HCT116 (cell line): Measurements from ENCODE around the gene OGFOD2. TPM values are rescaled to one million over a fixed set of nuclear protein-coding genes. Genes with fewer than 3 reads are reported as not detected.

Experiments used
- ATAC-seq: fragments of 200-7000 bp; cut with Tn5 transposase; 2 replicates; pipeline ENCODE4 v1.9.1; 2020; ENCODE audit warnings: mild to moderate bottlenecking, moderate library complexity
- BruUV-seq: library from RNA; stranded (reverse); fragments of 400-500 nt; replicated peaks from 2 replicates; lab custom pipeline; 2021; lab: Mats Ljungman, UMichigan
- CTCF ChIA-PET: fragments of 300-600 bp; sonication (Branson Sonifier 250); formaldehyde crosslinking; loops from one replicate; lab custom pipeline; 2021; ENCODE audit warnings: antibody characterized with exemption; lab: Charles Lee
- POLR2A ChIA-PET: fragments of 300-600, 350-600 bp; sonication (Branson Sonifier 250); formaldehyde crosslinking; loops from one replicate; lab custom pipeline; 2021; ENCODE audit warnings: antibody characterized with exemption; lab: Charles Lee
- RAD21 ChIA-PET, 2 experiments: fragments of 300-600 bp; sonication (Branson Sonifier 250); formaldehyde crosslinking; loops; one replicate each; lab custom pipeline; 2023; ENCODE audit warnings: low total read pairs in 2 of 2; ENCODE audit not compliant: uncharacterized antibody in 2 of 2, unreplicated experiment in 2 of 2, low non-redundant PET in 1 of 2; lab: Charles Lee
- DNase-seq: peaks from one replicate; pipeline ENCODE4 v3.0.0-alpha.2; 2010; ENCODE audit warnings: low read depth, low spot score
- H2AFZ ChIP-seq: fragments of 200-600 bp; shearing (Covaris generic), sonication (generic); 2 replicates; pipeline ENCODE4 v1.6.1; 2017; ENCODE audit warnings: low read depth, mixed run types, mixed read lengths, antibody characterized with exemption, low read length; ENCODE audit not compliant: poor library complexity, severe bottlenecking
- H3K27ac ChIP-seq: 2 replicates; pipeline ENCODE4 v1.5.1; 2012; ENCODE audit warnings: low read depth, low read length
- H3K27me3 ChIP-seq: fragments of 200-600 bp; sonication (generic); 2 replicates; pipeline ENCODE4 v1.6.1; 2016; ENCODE audit warnings: mixed run types, low read length, mixed read lengths; ENCODE audit not compliant: insufficient read depth
- H3K36me3 ChIP-seq, 2 experiments: fragments of 200-500 bp in 1 of 2; fragments of 200-600 bp in 1 of 2; sonication (Bioruptor generic) in 1 of 2; sonication (generic) in 1 of 2; 2 replicates each; pipeline versions ENCODE4 v1.5.1 to v1.6.1; 2014 to 2016; ENCODE audit warnings: low read length in 2 of 2, inconsistent platforms in 1 of 2, mixed read lengths in 1 of 2, mixed run types in 1 of 2; ENCODE audit not compliant: insufficient read depth in 2 of 2, control insufficient read depth in 1 of 2
- H3K4me1 ChIP-seq, 2 experiments: fragments of 200-600 bp in 1 of 2; sonication (generic) in 1 of 2; 2 replicates each; pipeline versions ENCODE4 v1.5.1 to v1.6.1; 2012 to 2017; ENCODE audit warnings: low read length in 2 of 2, inconsistent platforms in 1 of 2, mild to moderate bottlenecking in 1 of 2, mixed read lengths in 1 of 2, mixed run types in 1 of 2, moderate library complexity in 1 of 2; ENCODE audit not compliant: insufficient read depth in 2 of 2, control insufficient read depth in 1 of 2
- H3K4me2 ChIP-seq: fragments of 200-600 bp; sonication (generic); 2 replicates; pipeline ENCODE4 v1.6.1; 2017; ENCODE audit warnings: mixed run types, low read length, mixed read lengths
- H3K4me3 ChIP-seq, 2 experiments: fragments of 200-600 bp in 1 of 2; sonication (generic) in 1 of 2; replicated peaks in 1 of 2; 2 replicates each; pipeline ENCODE4 v1.5.1; 2011 to 2016; ENCODE audit warnings: low read length in 2 of 2, control low read depth in 1 of 2, low read depth in 1 of 2, mild to moderate bottlenecking in 1 of 2, mixed read lengths in 1 of 2, mixed run types in 1 of 2
- H3K79me2 ChIP-seq: fragments of 200-600 bp; sonication (generic); 2 replicates; pipeline ENCODE4 v1.6.1; 2017; ENCODE audit warnings: mild to moderate bottlenecking, mixed run types, low read length, moderate library complexity, mixed read lengths; ENCODE audit not compliant: insufficient read depth
- H3K9ac ChIP-seq: fragments of 200-600 bp; sonication (generic); 2 replicates; pipeline ENCODE4 v1.6.1; 2016; ENCODE audit warnings: low read length, mixed read lengths
- H3K9me2 ChIP-seq: fragments of 200-600 bp; sonication (generic), shearing (Covaris generic); 2 replicates; pipeline ENCODE4 v1.6.1; 2017; ENCODE audit warnings: mixed run types, mild to moderate bottlenecking, moderate library complexity; ENCODE audit not compliant: insufficient read depth
- H3K9me3 ChIP-seq, 2 experiments: fragments of 200-500 bp in 1 of 2; fragments of 200-600 bp in 1 of 2; sonication (Bioruptor generic) in 1 of 2; sonication (generic) in 1 of 2; 2 replicates each; pipeline ENCODE4 v1.6.1; 2014 to 2017; ENCODE audit warnings: low read length in 2 of 2, mixed read lengths in 2 of 2, inconsistent platforms in 1 of 2, low read depth in 1 of 2, mild to moderate bottlenecking in 1 of 2, mixed run types in 1 of 2, moderate library complexity in 1 of 2; ENCODE audit not compliant: control insufficient read depth in 1 of 2, insufficient read depth in 1 of 2
- H4K20me1 ChIP-seq: fragments of 200-600 bp; sonication (generic), shearing (Covaris generic); 2 replicates; pipeline ENCODE4 v1.6.1; 2017; ENCODE audit warnings: mixed run types, mild to moderate bottlenecking, moderate library complexity; ENCODE audit not compliant: insufficient read depth
- ATF3 ChIP-seq: IDR thresholded peaks from 2 replicates; pipeline ENCODE4 v1.6.1; 2012
- CEBPB ChIP-seq: IDR thresholded peaks from 2 replicates; pipeline ENCODE4 v1.6.1; 2012; ENCODE audit warnings: low read depth
- EGR1 ChIP-seq: IDR thresholded peaks from 2 replicates; pipeline ENCODE4 v1.6.1; 2012; ENCODE audit warnings: low read depth
- ELF1 ChIP-seq: IDR thresholded peaks from 2 replicates; pipeline ENCODE4 v1.6.1; 2012; ENCODE audit warnings: low read depth, borderline replicate concordance
- EZH2 ChIP-seq: fragments of 200-600 bp; sonication (generic); IDR thresholded peaks from 2 replicates; pipeline ENCODE4 v1.6.1; 2017; ENCODE audit warnings: antibody characterized with exemption, mixed run types
- EZH2phosphoT487 ChIP-seq: fragments of 200-600 bp; IDR thresholded peaks from 2 replicates; pipeline ENCODE4 v1.6.1; 2018; ENCODE audit warnings: antibody characterized with exemption, borderline replicate concordance
- FOSL1 ChIP-seq: IDR thresholded peaks from 2 replicates; pipeline ENCODE4 v1.6.1; 2012; ENCODE audit warnings: low read depth
- JUND ChIP-seq: IDR thresholded peaks from 2 replicates; pipeline ENCODE4 v1.6.1; 2012
- POLR2A ChIP-seq: IDR thresholded peaks from 2 replicates; pipeline ENCODE4 v1.7.0; 2011; ENCODE audit warnings: borderline replicate concordance; ENCODE audit not compliant: insufficient read depth, insufficient read length; ENCODE audit errors: extremely low read depth
- POLR2AphosphoS5 ChIP-seq: IDR thresholded peaks from 2 replicates; pipeline ENCODE4 v1.6.1; 2011; ENCODE audit warnings: mild to moderate bottlenecking, low read depth, low read length, moderate library complexity
- RAD21 ChIP-seq: IDR thresholded peaks from 2 replicates; pipeline ENCODE4 v1.6.1; 2012; ENCODE audit warnings: low read depth, mild to moderate bottlenecking
- SIN3A ChIP-seq: IDR thresholded peaks from 2 replicates; pipeline ENCODE4 v1.6.1; 2012; ENCODE audit warnings: low read depth
- TCF7L2 ChIP-seq: IDR thresholded peaks from 2 replicates; pipeline ENCODE4 v1.7.0; 2011; ENCODE audit warnings: borderline replicate concordance, inconsistent platforms; ENCODE audit not compliant: insufficient read depth, insufficient read length; ENCODE audit errors: extremely low read depth
- ZBTB33 ChIP-seq: IDR thresholded peaks from 2 replicates; pipeline ENCODE4 v1.6.1; 2011; ENCODE audit warnings: mild to moderate bottlenecking, low read length, moderate library complexity; ENCODE audit not compliant: insufficient replicate concordance; ENCODE audit errors: extremely low read depth
- ZFX ChIP-seq: fragments of 450-650 bp; IDR thresholded peaks from 2 replicates; pipeline ENCODE4 v1.6.1; 2017
- intact Hi-C: fragments of 100-400 bp; cut with micrococcal nuclease; formaldehyde crosslinking; loops from 2 replicates; pipeline ENCODE4 v1.10.0; 2022
- total RNA-seq: library from RNA; stranded (reverse); gene quantifications from one replicate; pipeline ENCODE4 v1.2.1, GENCODE V29; 2021; ENCODE audit not compliant: unreplicated experiment
- TF ChIP-seq, protein P1 (sequence below): IDR thresholded peaks from 2 replicates; pipeline ENCODE4 v1.6.1; 2012
- TF ChIP-seq, protein P2 (sequence below), 3 experiments: fragments of 200-600 bp in 1 of 3; sonication (generic) in 1 of 3; IDR thresholded peaks in 2 of 3; conservative IDR thresholded peaks in 1 of 3; 2 replicates each; pipeline ENCODE4 v1.5.1; 2012 to 2017; ENCODE audit warnings: low read depth in 2 of 3, low read length in 2 of 3, antibody characterized with exemption in 1 of 3, borderline replicate concordance in 1 of 3, control low read depth in 1 of 3, mild to moderate bottlenecking in 1 of 3, mixed read lengths in 1 of 3, mixed run types in 1 of 3, moderate library complexity in 1 of 3; ENCODE audit not compliant: insufficient read depth in 1 of 3

The OGFOD2 gene
- total RNA-seq, 1 experiment from 2014 or later = 29.5 TPM

DNA sequence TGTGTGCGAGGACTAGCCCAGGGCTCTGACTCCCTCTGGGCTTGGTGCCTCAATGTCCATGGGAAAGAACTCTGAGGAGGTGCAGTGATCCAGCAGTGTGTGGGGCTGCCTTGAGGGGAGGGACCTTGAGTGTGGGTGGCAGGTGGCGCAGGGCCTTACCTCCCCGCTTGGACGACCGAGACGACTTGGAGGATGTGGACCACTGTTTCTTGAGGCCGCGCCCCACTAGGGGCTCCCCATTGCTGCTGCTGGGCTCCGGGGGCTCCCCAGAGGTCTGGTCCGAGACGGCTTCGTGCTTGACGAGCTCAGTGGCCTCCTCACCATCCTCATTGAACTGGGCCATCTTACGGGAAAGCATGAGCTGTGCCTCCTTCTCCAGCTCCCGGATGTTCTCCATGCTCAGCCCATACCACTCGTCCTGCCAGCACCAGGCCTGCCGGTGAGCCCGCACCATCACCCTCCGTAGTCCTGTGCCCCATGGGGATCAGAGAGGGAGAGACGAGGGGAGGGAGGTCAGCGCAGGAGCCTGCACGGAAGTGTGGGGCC is 30.1 kb downstream of the OGFOD2 start (continued):
- TF ChIP-seq POLR2AphosphoS5 (no peak), POLR2A (no peak), EZH2phosphoT487 (no peak), ZBTB33 (no peak)

DNA sequence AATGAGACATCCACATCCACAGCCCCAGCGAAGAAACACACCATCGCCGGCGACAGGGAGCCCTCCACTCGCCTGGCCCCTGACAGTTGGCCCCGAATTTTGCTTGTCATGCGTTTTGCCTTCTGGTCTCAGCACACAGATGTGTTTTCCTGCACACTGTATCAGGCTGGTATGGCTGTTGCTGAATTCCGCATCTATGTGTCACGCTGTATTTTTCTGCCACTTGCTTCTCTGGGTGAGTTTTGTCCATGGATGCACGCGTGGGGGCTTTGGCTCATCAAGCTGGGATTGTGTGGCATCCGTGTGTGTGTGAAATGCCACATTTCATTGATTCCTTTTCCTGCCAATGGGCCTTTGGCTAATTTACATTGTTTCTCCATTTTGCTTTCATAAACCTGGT is 31.9 kb downstream of the OGFOD2 start:
- no TSS peak for BruUV-seq
- Histone ChIP-seq H3K79me2 (no peaks in the 10 kb centered on the region), H3K4me3 (no peak overlapping the region), H3K36me3 (0 out of 4 replicates have a peak, but pooled peaks cover 0 to 3% of the 10 kb centered on the region in 2 experiments), H3K9me3 (no peaks in the 10 kb centered on the region), H3K4me2 (no peak overlapping the region), H3K9ac (no peak overlapping the region), H3K4me1 (no peaks in the 10 kb centered on the region), H3K27ac (no peak overlapping the region), H4K20me1 (no peaks in the 10 kb centered on the region), H3K9me2 (no peaks in the 10 kb centered on the region), H2AFZ (no peak overlapping the region), H3K27me3 (no peaks in the 10 kb centered on the region)
- CTCF ChIA-PET = no interaction called here
- DNase-seq (no peak), ATAC-seq (no peak)
- TF ChIP-seq, protein P1, sequence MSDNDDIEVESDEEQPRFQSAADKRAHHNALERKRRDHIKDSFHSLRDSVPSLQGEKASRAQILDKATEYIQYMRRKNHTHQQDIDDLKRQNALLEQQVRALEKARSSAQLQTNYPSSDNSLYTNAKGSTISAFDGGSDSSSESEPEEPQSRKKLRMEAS = no peak
- TF ChIP-seq ELF1 = no peak
- no peak for TF ChIP-seq ZFX
- TF ChIP-seq EGR1 = no peak
- no peak for TF ChIP-seq POLR2AphosphoS5
- no peak for TF ChIP-seq POLR2A
- no peak for TF ChIP-seq JUND
- no peak for TF ChIP-seq RAD21
- no peak for TF ChIP-seq EZH2
- no peak for TF ChIP-seq CEBPB
- no peak for TF ChIP-seq ATF3
- TF ChIP-seq SIN3A = no peak
- TF ChIP-seq FOSL1 = no peak
- TF ChIP-seq, protein P2, sequence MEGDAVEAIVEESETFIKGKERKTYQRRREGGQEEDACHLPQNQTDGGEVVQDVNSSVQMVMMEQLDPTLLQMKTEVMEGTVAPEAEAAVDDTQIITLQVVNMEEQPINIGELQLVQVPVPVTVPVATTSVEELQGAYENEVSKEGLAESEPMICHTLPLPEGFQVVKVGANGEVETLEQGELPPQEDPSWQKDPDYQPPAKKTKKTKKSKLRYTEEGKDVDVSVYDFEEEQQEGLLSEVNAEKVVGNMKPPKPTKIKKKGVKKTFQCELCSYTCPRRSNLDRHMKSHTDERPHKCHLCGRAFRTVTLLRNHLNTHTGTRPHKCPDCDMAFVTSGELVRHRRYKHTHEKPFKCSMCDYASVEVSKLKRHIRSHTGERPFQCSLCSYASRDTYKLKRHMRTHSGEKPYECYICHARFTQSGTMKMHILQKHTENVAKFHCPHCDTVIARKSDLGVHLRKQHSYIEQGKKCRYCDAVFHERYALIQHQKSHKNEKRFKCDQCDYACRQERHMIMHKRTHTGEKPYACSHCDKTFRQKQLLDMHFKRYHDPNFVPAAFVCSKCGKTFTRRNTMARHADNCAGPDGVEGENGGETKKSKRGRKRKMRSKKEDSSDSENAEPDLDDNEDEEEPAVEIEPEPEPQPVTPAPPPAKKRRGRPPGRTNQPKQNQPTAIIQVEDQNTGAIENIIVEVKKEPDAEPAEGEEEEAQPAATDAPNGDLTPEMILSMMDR (IDR thresholded peaks at IDR 0.05 in 2 of 3, conservative IDR thresholded peaks at IDR 0.05 in 1 of 3; ENCODE audit: borderline replicate concordance in 1 of 3, insufficient read depth in 1 of 3, low read depth in 2 of 3, low read length in 2 of 3) = no peak
- no peak for TF ChIP-seq TCF7L2
- intact Hi-C loops = no loop called here
- POLR2A ChIA-PET = no interaction called here
- RAD21 ChIA-PET = no interaction called here
